ENCODE results near the gene ASIC3.
"Not testable (repeated sequence)": the region's sequence is repeated elsewhere in the genome, so short reads cannot be mapped to it uniquely, and the experiment has no call there.

Gene ASIC3

DNA sequence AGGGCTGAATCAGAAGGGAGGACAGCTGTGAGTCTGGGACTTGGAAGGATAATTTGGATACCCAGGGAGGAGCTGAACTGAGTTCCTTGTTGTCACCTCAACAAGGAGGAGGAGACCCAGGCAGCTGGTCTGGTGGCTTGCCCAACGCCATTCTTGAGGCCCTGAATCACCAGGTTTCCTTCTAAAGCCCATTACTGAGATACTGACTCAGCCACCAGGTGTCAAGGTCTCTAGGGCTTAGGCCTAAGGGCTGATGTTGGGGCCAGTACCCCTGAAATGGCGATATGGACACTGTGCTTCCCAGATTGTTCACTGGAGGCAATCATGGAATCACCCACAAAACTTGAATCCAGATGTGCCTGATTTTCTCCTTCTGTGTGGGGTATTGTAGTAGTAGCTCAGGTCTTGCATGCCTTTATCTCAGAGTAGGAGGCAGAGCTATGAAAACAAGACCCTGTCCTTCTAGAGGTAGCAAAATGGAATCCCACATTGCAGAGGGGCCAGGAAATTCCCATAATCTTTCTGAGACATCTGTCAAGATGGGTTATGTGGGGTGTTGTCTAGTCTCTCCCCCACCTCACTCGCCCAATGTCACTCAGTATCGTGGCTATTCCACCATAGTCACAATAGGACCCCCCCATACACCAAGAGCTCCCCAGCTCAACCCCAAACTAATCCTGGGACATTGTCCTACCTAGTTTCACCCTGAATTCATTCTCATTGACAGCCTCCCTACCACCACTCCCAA, 22.2 kb upstream of the ASIC3 start:
- TF ChIP-seq, protein P1, sequence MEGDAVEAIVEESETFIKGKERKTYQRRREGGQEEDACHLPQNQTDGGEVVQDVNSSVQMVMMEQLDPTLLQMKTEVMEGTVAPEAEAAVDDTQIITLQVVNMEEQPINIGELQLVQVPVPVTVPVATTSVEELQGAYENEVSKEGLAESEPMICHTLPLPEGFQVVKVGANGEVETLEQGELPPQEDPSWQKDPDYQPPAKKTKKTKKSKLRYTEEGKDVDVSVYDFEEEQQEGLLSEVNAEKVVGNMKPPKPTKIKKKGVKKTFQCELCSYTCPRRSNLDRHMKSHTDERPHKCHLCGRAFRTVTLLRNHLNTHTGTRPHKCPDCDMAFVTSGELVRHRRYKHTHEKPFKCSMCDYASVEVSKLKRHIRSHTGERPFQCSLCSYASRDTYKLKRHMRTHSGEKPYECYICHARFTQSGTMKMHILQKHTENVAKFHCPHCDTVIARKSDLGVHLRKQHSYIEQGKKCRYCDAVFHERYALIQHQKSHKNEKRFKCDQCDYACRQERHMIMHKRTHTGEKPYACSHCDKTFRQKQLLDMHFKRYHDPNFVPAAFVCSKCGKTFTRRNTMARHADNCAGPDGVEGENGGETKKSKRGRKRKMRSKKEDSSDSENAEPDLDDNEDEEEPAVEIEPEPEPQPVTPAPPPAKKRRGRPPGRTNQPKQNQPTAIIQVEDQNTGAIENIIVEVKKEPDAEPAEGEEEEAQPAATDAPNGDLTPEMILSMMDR (IDR thresholded peaks at IDR 0.05; ENCODE audit: unreplicated experiment in 3 of 3), result no peak
- H3K4me1 Mint-ChIP-seq, result peaks cover 15% of the 10 kb centered on the region
- no peak overlapping the region for H3K27ac Mint-ChIP-seq
- peak overlapping the region; percentile 38 to 58 (median 41) for H3K4me3 Mint-ChIP-seq
- peaks cover 3% of the 10 kb centered on the region for H3K36me3 Mint-ChIP-seq (ENCODE audit: low read depth)
- no peaks in the 10 kb centered on the region for H3K9me3 Mint-ChIP-seq
- peaks cover 22% of the 10 kb centered on the region for H3K27me3 Mint-ChIP-seq (ENCODE audit: low read depth)

DNA sequence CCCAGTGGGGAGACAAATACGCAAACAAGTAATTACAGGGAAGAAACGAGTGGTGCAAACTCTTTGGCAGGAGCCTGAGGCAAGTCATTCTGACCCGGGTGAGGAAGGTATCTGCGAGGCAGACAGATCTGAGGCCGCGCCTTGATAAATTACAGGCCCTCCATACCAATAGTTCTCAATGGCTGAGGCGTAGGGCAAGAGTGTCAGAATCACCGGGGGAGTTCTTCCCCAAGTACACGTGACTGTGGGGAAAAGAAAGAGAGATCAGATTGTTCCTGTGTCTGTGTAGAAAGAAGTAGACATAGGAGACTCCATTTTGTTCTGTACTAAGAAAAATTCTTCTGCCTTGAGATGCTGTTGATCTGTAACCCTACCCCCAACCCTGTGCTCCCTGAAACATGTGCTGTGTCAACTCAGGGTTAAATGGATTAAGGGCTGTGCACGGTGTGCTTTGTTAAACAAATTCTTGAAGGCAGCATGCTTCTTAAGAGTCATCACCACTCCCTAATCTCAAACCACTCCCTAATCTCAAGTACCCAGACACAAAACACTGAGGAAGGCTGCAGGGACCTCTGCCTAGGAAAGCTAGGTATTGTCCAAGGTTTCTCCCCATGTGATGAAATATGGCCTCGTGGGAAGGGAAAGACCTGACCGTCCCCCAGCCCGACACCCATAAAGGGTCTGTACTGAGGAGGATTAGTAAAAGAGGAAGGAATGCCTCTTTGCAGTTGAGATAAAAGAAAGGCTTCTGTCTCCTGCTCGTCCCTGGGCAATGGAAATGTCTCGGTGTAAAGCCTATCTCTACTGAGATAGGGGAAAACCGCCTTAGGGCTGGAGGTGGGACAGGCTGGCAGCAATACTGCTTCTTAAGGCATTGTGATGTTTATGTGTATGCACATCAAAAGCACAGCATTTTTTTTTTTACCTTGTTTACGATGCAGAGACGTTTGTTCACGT, 21.3 kb upstream of the ASIC3 start:
- H3K4me1 Mint-ChIP-seq, result peaks cover 15% of the 10 kb centered on the region
- peak overlapping the region in 1 of 3 experiments; percentile 94 for H3K27ac Mint-ChIP-seq
- not testable (repeated sequence) for H3K36me3 Mint-ChIP-seq (ENCODE audit: low read depth); H3K9me3 Mint-ChIP-seq
- H3K27me3 Mint-ChIP-seq (ENCODE audit: low read depth), result peaks cover 15% of the 10 kb centered on the region
- peak overlapping the region; percentile 93 to 95 (median 94) for H3K4me3 Mint-ChIP-seq

GRCh38 chr7:151027728-151028130, 20.6 kb upstream of the ASIC3 start:
- H3K27me3 Mint-ChIP-seq (ENCODE audit: low read depth), result peaks cover 15% of the 10 kb centered on the region
- peak overlapping the region; percentile 69 to 94 (median 93) for H3K27ac Mint-ChIP-seq
- H3K36me3 Mint-ChIP-seq (ENCODE audit: low read depth); H3K9me3 Mint-ChIP-seq: not testable (repeated sequence)
- H3K4me3 Mint-ChIP-seq, result peak overlapping the region; percentile 93 to 95 (median 94)
- peaks cover 15% of the 10 kb centered on the region for H3K4me1 Mint-ChIP-seq

DNA sequence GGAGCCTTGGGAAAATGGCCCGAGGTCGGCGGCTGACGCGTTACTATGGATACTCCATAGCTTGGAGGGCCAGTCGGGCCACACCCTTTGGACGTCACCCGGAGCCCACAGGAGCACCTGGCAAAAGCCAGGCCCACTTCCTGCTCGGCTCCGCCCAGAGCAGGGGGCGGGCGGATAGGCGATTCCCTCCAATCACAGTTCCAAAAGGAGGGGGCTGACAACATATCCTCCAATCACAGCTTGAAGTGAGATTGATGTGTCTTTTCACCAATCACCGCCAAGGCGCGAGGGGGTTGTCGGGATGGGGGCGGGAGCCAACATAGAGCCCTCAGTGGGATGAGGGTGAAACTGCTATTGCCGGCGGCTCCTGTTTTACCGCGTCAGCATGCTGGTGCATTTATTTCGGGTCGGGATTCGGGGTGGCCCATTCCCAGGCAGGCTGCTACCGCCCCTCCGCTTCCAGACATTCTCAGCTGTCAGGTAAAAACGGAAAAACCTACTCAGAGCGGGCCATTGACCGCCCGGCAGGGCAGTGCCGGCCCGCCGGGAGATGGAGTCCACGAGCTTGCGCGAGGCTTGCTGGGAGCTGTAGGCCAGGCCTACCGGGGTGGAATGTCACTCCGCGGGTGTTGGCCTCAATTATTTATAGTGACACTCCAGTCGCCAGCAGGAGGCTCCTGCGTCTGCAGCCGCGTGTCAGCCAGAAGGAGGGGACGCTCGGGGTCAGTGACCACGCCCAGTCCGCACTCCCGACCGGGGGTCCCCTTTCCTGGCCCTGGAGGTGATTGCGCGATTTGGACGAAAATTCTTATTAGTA, 20.0 kb upstream of the ASIC3 start, which contains the start of gene ABCB8:
ABCB8 (plus strand) TSS at position 320 of the 817 bp plus-strand sequence; CDS start at position 386, 66 bp downstream.
- H3K27me3 Mint-ChIP-seq (ENCODE audit: low read depth), result peaks cover 9% of the 10 kb centered on the region
- peaks cover 6% of the 10 kb centered on the region for H3K36me3 Mint-ChIP-seq (ENCODE audit: low read depth)
- peaks cover 15% of the 10 kb centered on the region for H3K4me1 Mint-ChIP-seq
- H3K9me3 Mint-ChIP-seq, result no peaks in the 10 kb centered on the region
- H3K4me3 Mint-ChIP-seq, result peak within 1 kb of the TSS; percentile 93 to 95 (median 94)
- H3K27ac Mint-ChIP-seq, result peak within 1 kb of the TSS; percentile 69 to 94 (median 93)
- TF ChIP-seq, protein P1 (IDR thresholded peaks at IDR 0.05; ENCODE audit: unreplicated experiment in 3 of 3), result peak; percentile 35 to 58 (median 40)

DNA sequence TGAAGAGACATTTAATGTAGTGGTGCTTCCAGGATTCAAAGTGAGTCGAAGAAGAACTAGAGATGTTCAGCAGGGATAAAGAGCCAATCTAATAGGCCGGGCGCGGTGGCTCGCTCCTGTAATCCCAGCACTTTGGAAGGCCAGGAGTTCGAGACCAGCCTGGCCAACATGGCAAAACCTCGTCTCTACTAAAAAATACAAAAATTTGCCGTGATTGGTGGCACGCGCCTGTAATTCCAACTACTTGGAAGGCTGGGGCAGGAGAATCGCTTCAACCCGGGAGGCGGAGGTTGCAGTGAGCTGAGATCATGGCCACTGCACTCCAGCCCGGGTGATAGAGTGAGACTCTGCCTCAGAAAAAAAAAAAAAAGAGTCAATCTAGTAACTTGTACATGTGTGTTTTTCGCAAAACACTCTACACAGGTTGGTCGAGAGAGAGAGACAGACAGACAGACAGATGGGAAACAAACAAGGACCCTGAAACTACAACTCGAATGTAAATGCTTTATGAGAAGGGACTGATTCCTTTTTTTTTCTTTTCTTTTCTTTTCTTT, 19.3 kb upstream of the ASIC3 start:
- Mint-ChIP-seq H3K9me3 (no peaks in the 10 kb centered on the region), H3K4me1 (peaks cover 15% of the 10 kb centered on the region), H3K36me3 (ENCODE audit: low read depth) (peaks cover 6% of the 10 kb centered on the region), H3K27me3 (ENCODE audit: low read depth) (peaks cover 8% of the 10 kb centered on the region), H3K27ac (peak overlapping the region; percentile 69 to 94 (median 93)), H3K4me3 (peak overlapping the region; percentile 93 to 95 (median 94))
- TF ChIP-seq, protein P1 (IDR thresholded peaks at IDR 0.05; ENCODE audit: unreplicated experiment in 3 of 3), result no peak

DNA sequence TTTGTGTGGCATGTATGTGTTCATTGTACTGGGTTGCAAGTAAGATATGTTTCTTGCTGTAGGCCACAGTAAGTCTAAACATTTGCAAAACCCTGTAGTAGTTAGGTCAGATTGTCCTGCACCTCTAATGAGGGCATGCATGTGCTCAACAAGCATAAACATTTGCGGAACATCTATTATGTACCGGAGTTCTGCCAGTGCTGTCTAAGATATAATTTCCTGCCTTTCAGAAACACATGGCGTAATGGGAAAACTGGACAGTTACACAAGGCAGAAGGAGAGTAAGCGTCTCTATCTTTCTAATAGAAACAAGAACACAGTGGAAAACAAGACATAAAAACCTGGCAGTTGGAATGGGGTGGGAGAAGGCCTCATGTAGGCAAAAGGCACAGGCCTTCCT, 17.3 kb upstream of the ASIC3 start:
- no peak overlapping the region for H3K27ac Mint-ChIP-seq
- peak overlapping the region in 1 of 3 experiments; percentile 42 for H3K4me3 Mint-ChIP-seq
- peaks cover 6% of the 10 kb centered on the region for H3K36me3 Mint-ChIP-seq (ENCODE audit: low read depth)
- TF ChIP-seq, protein P1 (IDR thresholded peaks at IDR 0.05; ENCODE audit: unreplicated experiment in 3 of 3), result no peak
- H3K9me3 Mint-ChIP-seq, result no peaks in the 10 kb centered on the region
- H3K4me1 Mint-ChIP-seq, result peaks cover 15% of the 10 kb centered on the region
- no peaks in the 10 kb centered on the region for H3K27me3 Mint-ChIP-seq (ENCODE audit: low read depth)
